GM12892 (cell line): ENCODE data around the gene NPAP1.

ENCODE experiments used
- POLR2A ChIP-seq: IDR thresholded peaks from 2 replicates; pipeline ENCODE4 v1.6.1; 2011; ENCODE audit warnings: low read depth, low read length, control low read depth
- POLR2AphosphoS5 ChIP-seq: IDR thresholded peaks from 2 replicates; pipeline ENCODE4 v1.6.1; 2011; ENCODE audit warnings: low read depth, low read length, control low read depth
- TAF1 ChIP-seq: IDR thresholded peaks from 2 replicates; pipeline ENCODE4 v1.6.1; 2011; ENCODE audit warnings: low read depth, mild to moderate bottlenecking, control low read depth, low read length, borderline replicate concordance

GRCh38 chr15:24696201-24696600 lies 20.6 kb downstream of the NPAP1 start:
- TF ChIP-seq TAF1 (no peak), POLR2A (no peak), POLR2AphosphoS5 (no peak)
